Liver (tissue), 3 donors: Measurements from ENCODE around the gene SIRT5.

Experiments used
- EGR1 ChIP-seq, 2 donors: IDR thresholded peaks; 2 replicates each; pipeline ENCODE4 v1.6.1; 2016 to 2018; ENCODE audit warnings: antibody characterized with exemption in 2 of 2, low read depth in 2 of 2
- FOXA1 ChIP-seq: IDR thresholded peaks from 2 replicates; pipeline ENCODE4 v1.6.1; 2016; ENCODE audit warnings: antibody characterized with exemption
- FOXA2 ChIP-seq: IDR thresholded peaks from 2 replicates; pipeline ENCODE4 v1.6.1; 2016; ENCODE audit warnings: antibody characterized with exemption
- GABPA ChIP-seq, 2 donors: IDR thresholded peaks in 1 of 2; conservative IDR thresholded peaks in 1 of 2; 2 replicates each; pipeline ENCODE4 v1.6.1; 2016; ENCODE audit warnings: antibody characterized with exemption in 2 of 2, mild to moderate bottlenecking in 1 of 2, moderate library complexity in 1 of 2
- JUND ChIP-seq, 2 donors: IDR thresholded peaks; 2 replicates each; pipeline ENCODE4 v1.6.1; 2016; ENCODE audit warnings: antibody characterized with exemption in 2 of 2
- MAX ChIP-seq: IDR thresholded peaks from 2 replicates; pipeline ENCODE4 v1.6.1; 2016; ENCODE audit warnings: antibody characterized with exemption
- RAD21 ChIP-seq, 2 donors: IDR thresholded peaks; 2 replicates each; pipeline ENCODE4 v1.6.1; 2016; ENCODE audit warnings: antibody characterized with exemption in 2 of 2, mild to moderate bottlenecking in 2 of 2
- REST ChIP-seq: IDR thresholded peaks from 2 replicates; pipeline ENCODE4 v1.6.1; 2016; ENCODE audit warnings: antibody characterized with exemption, mild to moderate bottlenecking
- RXRA ChIP-seq, 2 donors: IDR thresholded peaks; 2 replicates each; pipeline ENCODE4 v1.6.1; 2017 to 2018; ENCODE audit warnings: antibody characterized with exemption in 2 of 2, mild to moderate bottlenecking in 1 of 2
- SP1 ChIP-seq: IDR thresholded peaks from 2 replicates; pipeline ENCODE4 v1.6.1; 2018; ENCODE audit warnings: antibody characterized with exemption, mild to moderate bottlenecking
- TAF1 ChIP-seq: conservative IDR thresholded peaks from 2 replicates; pipeline ENCODE4 v1.6.1; 2016; ENCODE audit warnings: antibody characterized with exemption, mild to moderate bottlenecking
- YY1 ChIP-seq: IDR thresholded peaks from 2 replicates; pipeline ENCODE4 v1.6.1; 2016; ENCODE audit warnings: antibody characterized with exemption, mild to moderate bottlenecking
- TF ChIP-seq, protein P1 (sequence below): fragments of 150-350 bp; IDR thresholded peaks from 2 replicates; pipeline ENCODE4 v1.5.1; 2017; ENCODE audit warnings: improper control_type of control experiment, low read depth, low read length; ENCODE audit not compliant: missing input control
- TF ChIP-seq, protein P2 (sequence below): IDR thresholded peaks from 2 replicates; pipeline ENCODE4 v1.6.1; 2016; ENCODE audit warnings: antibody characterized with exemption
- donor health status: healthy.
- donor health status: healthy.

- TF ChIP-seq SP1, result no peak
- TF ChIP-seq, protein P1, sequence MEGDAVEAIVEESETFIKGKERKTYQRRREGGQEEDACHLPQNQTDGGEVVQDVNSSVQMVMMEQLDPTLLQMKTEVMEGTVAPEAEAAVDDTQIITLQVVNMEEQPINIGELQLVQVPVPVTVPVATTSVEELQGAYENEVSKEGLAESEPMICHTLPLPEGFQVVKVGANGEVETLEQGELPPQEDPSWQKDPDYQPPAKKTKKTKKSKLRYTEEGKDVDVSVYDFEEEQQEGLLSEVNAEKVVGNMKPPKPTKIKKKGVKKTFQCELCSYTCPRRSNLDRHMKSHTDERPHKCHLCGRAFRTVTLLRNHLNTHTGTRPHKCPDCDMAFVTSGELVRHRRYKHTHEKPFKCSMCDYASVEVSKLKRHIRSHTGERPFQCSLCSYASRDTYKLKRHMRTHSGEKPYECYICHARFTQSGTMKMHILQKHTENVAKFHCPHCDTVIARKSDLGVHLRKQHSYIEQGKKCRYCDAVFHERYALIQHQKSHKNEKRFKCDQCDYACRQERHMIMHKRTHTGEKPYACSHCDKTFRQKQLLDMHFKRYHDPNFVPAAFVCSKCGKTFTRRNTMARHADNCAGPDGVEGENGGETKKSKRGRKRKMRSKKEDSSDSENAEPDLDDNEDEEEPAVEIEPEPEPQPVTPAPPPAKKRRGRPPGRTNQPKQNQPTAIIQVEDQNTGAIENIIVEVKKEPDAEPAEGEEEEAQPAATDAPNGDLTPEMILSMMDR, result no peak
- no peak for TF ChIP-seq MAX
- TF ChIP-seq EGR1 (IDR thresholded peaks at IDR 0.05; ENCODE audit: low read depth in 2 of 2), result no peak
- no peak for TF ChIP-seq YY1
- TF ChIP-seq, protein P2, sequence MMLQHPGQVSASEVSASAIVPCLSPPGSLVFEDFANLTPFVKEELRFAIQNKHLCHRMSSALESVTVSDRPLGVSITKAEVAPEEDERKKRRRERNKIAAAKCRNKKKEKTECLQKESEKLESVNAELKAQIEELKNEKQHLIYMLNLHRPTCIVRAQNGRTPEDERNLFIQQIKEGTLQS, result no peak
- no peak for TF ChIP-seq FOXA1
- TF ChIP-seq RXRA (IDR thresholded peaks at IDR 0.05), result no peak
- no peak for TF ChIP-seq REST
- TF ChIP-seq GABPA (IDR thresholded peaks at IDR 0.05 in 1 of 2, conservative IDR thresholded peaks at IDR 0.05 in 1 of 2), result no peak
- no peak for TF ChIP-seq RAD21 (IDR thresholded peaks at IDR 0.05)
- no peak for TF ChIP-seq JUND (IDR thresholded peaks at IDR 0.05)
- TF ChIP-seq TAF1, result no peak
- no peak for TF ChIP-seq FOXA2
Measured at GRCh38 chr6:13557841-13558240, 16.6 kb upstream of the SIRT5 start.
